ENCODE data around the gene ENDOU.

ENDOU gene

GRCh38 chr12:47718531-47718930, 6.8 kb downstream of the ENDOU start:
- DNase-seq (ENCODE audit: low spot score) = no peak

GRCh38 chr12:47717443-47718193, 7.7 kb downstream of the ENDOU start:
- peak; percentile 93 for DNase-seq (ENCODE audit: low spot score)

GRCh38 chr12:47717046-47717442, 8.2 kb downstream of the ENDOU start:
- no peak for DNase-seq (ENCODE audit: low spot score)

GRCh38 chr12:47715877-47716548, 9.3 kb downstream of the ENDOU start:
- no peak for DNase-seq (ENCODE audit: low spot score)

- DNase-seq (ENCODE audit: low spot score) = peak; percentile 69
Measured at GRCh38 chr12:47715393-47715876, 9.9 kb downstream of the ENDOU start.

- DNase-seq (ENCODE audit: low spot score) = no peak
Measured at GRCh38 chr12:47714826-47715386, 10.4 kb downstream of the ENDOU start.

- DNase-seq (ENCODE audit: low spot score) = no peak
Measured at GRCh38 chr12:47712171-47712570, 13.1 kb downstream of the ENDOU start.

- no peak for DNase-seq (ENCODE audit: low spot score)
Measured at GRCh38 chr12:47711448-47711847, 13.8 kb downstream of the ENDOU start.

GRCh38 chr12:47710278-47710677, 15.0 kb downstream of the ENDOU start:
- DNase-seq (ENCODE audit: low spot score) = no peak

- no peak for DNase-seq (ENCODE audit: low spot score)
Measured at GRCh38 chr12:47709671-47710070, 15.6 kb downstream of the ENDOU start.

- no peak for DNase-seq (ENCODE audit: low spot score)
Measured at GRCh38 chr12:47709237-47709636, 16.1 kb downstream of the ENDOU start.

- no peak for DNase-seq (ENCODE audit: low spot score)
Measured at GRCh38 chr12:47707905-47708543, 17.3 kb downstream of the ENDOU start.

- DNase-seq (ENCODE audit: low spot score) = no peak
Measured at GRCh38 chr12:47707355-47707754, 17.9 kb downstream of the ENDOU start.

GRCh38 chr12:47705566-47706425, 19.5 kb downstream of the ENDOU start, which contains the start of gene RPAP3:
TSS of gene RPAP3 (minus strand) at chr12:47706030. CDS start at chr12:47702840, 3,190 bp downstream.
- peak; percentile 87 for DNase-seq (ENCODE audit: low spot score)

GRCh38 chr12:47705229-47705565, 20.1 kb downstream of the ENDOU start:
- DNase-seq (ENCODE audit: low spot score) = no peak

GRCh38 chr12:47704719-47705118, 20.6 kb downstream of the ENDOU start:
- DNase-seq (ENCODE audit: low spot score) = no peak

- no peak for DNase-seq (ENCODE audit: low spot score)
Measured at GRCh38 chr12:47700263-47700662, 25.0 kb downstream of the ENDOU start.

- no peak for DNase-seq (ENCODE audit: low spot score)
Measured at GRCh38 chr12:47698631-47699030, 26.7 kb downstream of the ENDOU start.

GRCh38 chr12:47698055-47698454, 27.2 kb downstream of the ENDOU start:
- no peak for DNase-seq (ENCODE audit: low spot score)

- DNase-seq (ENCODE audit: low spot score) = no peak
Measured at GRCh38 chr12:47689215-47689614, 36.1 kb downstream of the ENDOU start.

GRCh38 chr12:47687636-47688035, 37.7 kb downstream of the ENDOU start:
- no peak for DNase-seq (ENCODE audit: low spot score)

Data from COLO829 (cell line).